Epidermal melanocyte (primary cell): ENCODE data around the gene AGPS.
A peak's percentile ranks its signal among the peaks of the same experiment; 100 is the strongest.
"Not testable (repeated sequence)": the region's sequence is repeated elsewhere in the genome, so short reads cannot be mapped to it uniquely, and the experiment has no call there.

Source experiments
- DNase-seq: peaks from one replicate; pipeline ENCODE4 v3.0.0; 2011; ENCODE audit warnings: low spot score; ENCODE audit not compliant: insufficient read length

AGPS gene

GRCh38 chr2:177392373-177393202 lies at the start of gene AGPS:
Gene AGPS (plus strand): TSS chr2:177392773. CDS start chr2:177392790, 17 bp downstream.
- DNase-seq = peak; percentile 68

- DNase-seq = no peak
Measured at GRCh38 chr2:177343773-177344172, 48.8 kb upstream of the AGPS start.

- DNase-seq = no peak
Measured at GRCh38 chr2:177344316-177344715, 48.3 kb upstream of the AGPS start.

GRCh38 chr2:177346192-177346591 lies 46.4 kb upstream of the AGPS start:
- DNase-seq = no peak

- DNase-seq = no peak
Measured at GRCh38 chr2:177347570-177347969, 45.0 kb upstream of the AGPS start.

- DNase-seq = no peak
Measured at GRCh38 chr2:177348118-177348654, 44.4 kb upstream of the AGPS start.

GRCh38 chr2:177348733-177349693 lies 43.6 kb upstream of the AGPS start:
- no peak for DNase-seq

GRCh38 chr2:177350624-177351023 lies 41.9 kb upstream of the AGPS start:
- DNase-seq = not testable (repeated sequence)

GRCh38 chr2:177351121-177351520 lies 41.5 kb upstream of the AGPS start:
- DNase-seq = not testable (repeated sequence)

- DNase-seq = no peak
Measured at GRCh38 chr2:177352441-177353186, 40.0 kb upstream of the AGPS start.

GRCh38 chr2:177353187-177353478 lies 39.4 kb upstream of the AGPS start:
- no peak for DNase-seq

GRCh38 chr2:177354541-177354940 lies 38.0 kb upstream of the AGPS start:
- DNase-seq = not testable (repeated sequence)

- DNase-seq = no peak
Measured at GRCh38 chr2:177355874-177356273, 36.7 kb upstream of the AGPS start.

GRCh38 chr2:177359836-177360595 lies 32.6 kb upstream of the AGPS start:
- no peak for DNase-seq

- DNase-seq = no peak
Measured at GRCh38 chr2:177362499-177362898, 30.1 kb upstream of the AGPS start.

- DNase-seq = no peak
Measured at GRCh38 chr2:177363332-177363731, 29.2 kb upstream of the AGPS start.

GRCh38 chr2:177365764-177366163 lies 26.8 kb upstream of the AGPS start:
- not testable (repeated sequence) for DNase-seq

GRCh38 chr2:177368023-177368422 lies 24.6 kb upstream of the AGPS start:
- not testable (repeated sequence) for DNase-seq

- DNase-seq = no peak
Measured at GRCh38 chr2:177379354-177379753, 13.2 kb upstream of the AGPS start.

GRCh38 chr2:177380181-177380580 lies 12.4 kb upstream of the AGPS start:
- DNase-seq = no peak

GRCh38 chr2:177383935-177384334 lies 8.6 kb upstream of the AGPS start:
- no peak for DNase-seq
